Heart right ventricle (tissue), 16 donors: ENCODE measurements around the gene PLLP. TPM values are rescaled to one million over a fixed set of nuclear protein-coding genes. Genes with fewer than 3 reads are reported as not detected.

ENCODE experiments used
- ATAC-seq, 8 donors: fragments of 200-7000 bp; cut with Tn5 transposase; one replicate each; pipeline ENCODE4 v1.9.1; 2020; ENCODE audit warnings: mild to moderate bottlenecking in 8 of 8, moderate library complexity in 8 of 8, moderate number of reproducible peaks in 1 of 8
- DNase-seq, 2 donors: peaks; one replicate each; pipeline ENCODE4 v3.0.0-alpha.2; 2020
- H3K27ac ChIP-seq, 10 donors: fragments of 200-600 bp; sonication (generic) in 2 of 10; one replicate each; pipeline versions ENCODE4 v1.5.0 to v1.8.0; 2020 to 2022; ENCODE audit warnings: mild to moderate bottlenecking in 3 of 10
- H3K27me3 ChIP-seq, 7 donors: fragments of 200-600 bp; one replicate each; pipeline ENCODE4 v1.8.0; 2021 to 2022; ENCODE audit warnings: mild to moderate bottlenecking in 2 of 7
- H3K36me3 ChIP-seq, 9 donors: fragments of 200-600 bp; sonication (generic) in 1 of 9; one replicate each; pipeline versions ENCODE4 v1.5.0 to v1.8.0; 2020 to 2022; ENCODE audit warnings: mild to moderate bottlenecking in 2 of 9
- H3K4me1 ChIP-seq, 9 donors: fragments of 200-600 bp; sonication (generic) in 1 of 9; one replicate each; pipeline versions ENCODE4 v1.5.0 to v1.8.0; 2020 to 2022; ENCODE audit warnings: mild to moderate bottlenecking in 4 of 9
- H3K4me3 ChIP-seq, 10 donors: fragments of 200-600 bp; sonication (generic) in 2 of 10; one replicate each; pipeline versions ENCODE4 v1.5.0 to v1.8.0; 2020 to 2022; ENCODE audit warnings: mild to moderate bottlenecking in 7 of 10, moderate library complexity in 2 of 10
- H3K9me3 ChIP-seq, 11 donors: fragments of 200-600 bp in 10 of 11; sonication (generic) in 2 of 11; one replicate each; pipeline versions ENCODE4 v1.5.0 to v1.8.0; 2013 to 2022; ENCODE audit warnings: mild to moderate bottlenecking in 2 of 11, control low read depth in 1 of 11, moderate library complexity in 1 of 11
- CTCF ChIP-seq, 9 donors: fragments of 200-600 bp; sonication (generic) in 2 of 9; IDR thresholded peaks; one replicate each; pipeline versions ENCODE4 v1.5.0 to v1.8.0; 2021 to 2022; ENCODE audit warnings: antibody characterized with exemption in 9 of 9, mild to moderate bottlenecking in 5 of 9, moderate library complexity in 1 of 9
- WGBS, 2 donors: extraction: QIAGEN DNeasy Blood & Tissue Kit; methylation state at CpG; one replicate each; pipeline ENCODE4 v1.1.7; 2013; ENCODE audit warnings: inconsistent platforms in 1 of 2; 5-methylcytosine and 5-hydroxymethylcytosine counted together
- intact Hi-C, 10 donors: fragments of 100-400 bp; cut with DNase I; formaldehyde crosslinking; loops; one replicate each; pipeline versions ENCODE4 v1.11.1 to v1.14.2; 2022
- long read RNA-seq, 3 donors: library from polyadenylated mRNA; unstranded; transcript quantifications; one replicate each; pipeline ENCODE4 v2.0.0, GENCODE V29; 2020 to 2021
- polyA plus RNA-seq, 2 donors: library from polyadenylated mRNA; stranded (reverse); fragments of 200-250 nt; gene quantifications; one replicate each; pipeline ENCODE4 v1.2.3, GENCODE V29; 2013
- total RNA-seq, 10 donors: library from RNA; stranded (reverse); fragmentation: NEBNext Ultra II Directional in 3 of 10; extraction: Animal tissue kit (Norgen Biotek cat#: 25700) in 3 of 10; gene quantifications; one replicate each; pipeline versions ENCODE4 v1.2.1 to v1.2.4, GENCODE V29; 2021 to 2023
- donor health status: Arrhythmogenic right ventricular cardiomyopathy.
- donor health status: ischemic (EF 13 %, LVEDD 7.1; RV severe dilation, severe dysfunction).
- donor health status: healthy with polysubstance abuse.
- donor health status: DM: no; HTN: yes; CAD: no.
- donor health status: DM: no; HTN: no; CAD: no.
- donor health status: ischemic (EF 25% LVEDD 6.9; RV normal size, moderate dysfunction).
- donor health status: ischemic (EF 25% LVEDD 5.7; RV mildly dilated, moderate dysfunction).
- donor health status: healthy.
- donor health status: DM: yes; HTN: yes; CAD: no.
- donor health status: Ischemic cardiomyopathy.
- donor health status: ischemic (EF 35%, LVEDD 5.7; RV mildly dilated, moderate dysfunction).
- donor health status: nonischemic (EF 11% LVEDD 7.7; RV severe dilation, severe dysfunction).
- donor health status: DM: yes; HTN: yes; CAD: no.
- donor health status: PGD.
- donor health status: ischemic (EF 29% LVEDD 5.4; RV normal size, mild dysfunction).
- donor health status: nonischemic (EF 23%, LVEDD 6.1; RV moderate dilation, normal function).

The PLLP gene
- total RNA-seq, result 1 to 10 TPM; 1.7 to 4.0 (median 2.2) TPM
- polyA plus RNA-seq, result 10 to 100 TPM in 1 of 2 donors, 1 to 10 TPM in 1; 7.0 to 10.6 TPM
- long read RNA-seq, donor 1, partial matches to known transcripts, result 0 of 4 reads
- long read RNA-seq, donor 1, other reads (novel, unspliced or antisense), result 2 of 4 reads
- long read RNA-seq, donor 2, partial matches to known transcripts, result 0 of 5 reads
- long read RNA-seq, donor 2, other reads (novel, unspliced or antisense), result 3 of 5 reads
- long read RNA-seq, donor 3, partial matches to known transcripts, result 0 of 6 reads
- long read RNA-seq, donor 3, other reads (novel, unspliced or antisense), result 3 of 6 reads

- H3K27me3 ChIP-seq, result peaks cover 0 to 34% (median 17%) of the 10 kb centered on the region in 7 donors
- no peaks in the 10 kb centered on the region for H3K9me3 ChIP-seq
- intact Hi-C loops, result loop anchor here in 2 of 10 donors (5.0 to 10.0 kb wide), 2 partner anchors 37 to 200 kb away; partner anchors contain the start of gene ARL2BP (in 1 of the 2)
- ATAC-seq (peak; percentile 51 to 77 (median 65)), DNase-seq (peak in 1 of 2 donors; percentile 40)
- H3K27ac ChIP-seq, result peak within 1 kb of the TSS in 5 of 10 donors; percentile 3 to 50 (median 20)
- H3K36me3 ChIP-seq, result no peaks in the 10 kb centered on the region
- WGBS, 2 donors, result 1% methylated on average over 81 to 95 of the region's 95 CpGs
- H3K4me1 ChIP-seq, result peaks cover 3 to 16% (median 13%) of the 10 kb centered on the region in 9 donors
- peak within 1 kb of the TSS; percentile 43 to 70 (median 62) for H3K4me3 ChIP-seq
- TF ChIP-seq CTCF (IDR thresholded peaks at IDR 0.05), result no peak
Measured at GRCh38 chr16:57284209-57284951, at the start of gene PLLP. TSS of gene PLLP (minus strand) at chr16:57284672. CDS start at chr16:57284540, 132 bp downstream.

GRCh38 chr16:57333402-57333801 lies 48.9 kb upstream of the PLLP start:
- intact Hi-C loops, result loop anchor here in 1 of 10 donors (5.0 kb wide), 1 partner anchor 34 kb away; no protein-coding TSS in a partner anchor
- 95 to 96% methylated on average over 1 of the region's 1 CpG for WGBS, 2 donors
- Histone ChIP-seq H3K4me1 (peaks cover 0 to 10% (median 0%) of the 10 kb centered on the region in 9 donors), H3K36me3 (no peaks in the 10 kb centered on the region), H3K27me3 (peaks cover 0 to 6% (median 0%) of the 10 kb centered on the region in 7 donors), H3K27ac (no peak overlapping the region), H3K4me3 (no peak overlapping the region), H3K9me3 (peaks cover 0 to 25% (median 0%) of the 10 kb centered on the region in 11 donors)
- ATAC-seq, result no peak
- TF ChIP-seq CTCF (IDR thresholded peaks at IDR 0.05), result no peak
- DNase-seq, result no peak

- Histone ChIP-seq H3K36me3 (no peaks in the 10 kb centered on the region), H3K27ac (no peak overlapping the region), H3K4me1 (peaks cover 0 to 10% (median 0%) of the 10 kb centered on the region in 9 donors), H3K4me3 (no peak overlapping the region), H3K9me3 (peaks cover 0 to 18% (median 5%) of the 10 kb centered on the region in 11 donors), H3K27me3 (peaks cover 0 to 6% (median 0%) of the 10 kb centered on the region in 7 donors)
- intact Hi-C loops, result loop anchor here in 1 of 10 donors (5.0 kb wide), 1 partner anchor 36 kb away; no protein-coding TSS in a partner anchor
- DNase-seq (no peak), ATAC-seq (no peak)
- TF ChIP-seq CTCF (IDR thresholded peaks at IDR 0.05), result no peak
- 89 to 93% methylated on average over 3 of the region's 3 CpGs for WGBS, 2 donors
Measured at GRCh38 chr16:57331355-57331754, 46.9 kb upstream of the PLLP start.

GRCh38 chr16:57329718-57330327 lies 45.4 kb upstream of the PLLP start:
- Histone ChIP-seq H3K27ac (no peak overlapping the region), H3K9me3 (peaks cover 0 to 28% (median 12%) of the 10 kb centered on the region in 11 donors), H3K36me3 (no peaks in the 10 kb centered on the region), H3K4me3 (no peak overlapping the region), H3K27me3 (peaks cover 0 to 6% (median 0%) of the 10 kb centered on the region in 7 donors), H3K4me1 (peaks cover 0 to 3% (median 0%) of the 10 kb centered on the region in 9 donors)
- 73% methylated on average over 8 of the region's 8 CpGs for WGBS, 2 donors
- intact Hi-C loops, result loop anchor here in 1 of 10 donors (5.0 kb wide), 1 partner anchor 37 kb away; no protein-coding TSS in a partner anchor
- no peak for TF ChIP-seq CTCF (IDR thresholded peaks at IDR 0.05)
- no peak for DNase-seq
- no peak for ATAC-seq
